ENCODE data around the gene PLEKHH1. TPM values are rescaled to one million over a fixed set of nuclear protein-coding genes. Genes with fewer than 3 reads are reported as not detected.

Gene PLEKHH1
- total and polyA plus RNA-seq, 2 donors (not counting 1 experiment from before 2014, with no cell fraction given): 0.10 to 0.33 TPM

GRCh38 chr14:67574156-67574555 lies 41.1 kb downstream of the PLEKHH1 start:
- Histone ChIP-seq H3K4me1 (ENCODE audit: control insufficient read depth, extremely low read depth, insufficient read depth, low read length) (no peaks in the 10 kb centered on the region), H3K79me2 (ENCODE audit: control insufficient read depth, insufficient read depth, low read length) (no peaks in the 10 kb centered on the region), H3K27me3 (ENCODE audit: control insufficient read depth, insufficient read depth, low read length) (no peaks in the 10 kb centered on the region), H3K9me3 (ENCODE audit: control insufficient read depth, insufficient read depth, low read depth, low read length) (no peaks in the 10 kb centered on the region), H2AFZ (ENCODE audit: low read length) (no peak overlapping the region), H3K4me3 (replicated peaks in 1 of 4; ENCODE audit: control extremely low read depth in 1 of 4, insufficient read depth in 1 of 4, low read depth in 3 of 4, low read length in 4 of 4) (no peak overlapping the region), H4K20me1 (ENCODE audit: control insufficient read depth, extremely low read depth, insufficient read depth, low read length) (no peaks in the 10 kb centered on the region), H3K27ac (ENCODE audit: insufficient read depth, low read length) (no peak overlapping the region), H3K36me3 (ENCODE audit: control insufficient read depth, insufficient read depth, low read length) (no peaks in the 10 kb centered on the region), H3K4me2 (ENCODE audit: extremely low read depth, insufficient read depth, low read length) (no peak overlapping the region), H3K9ac (ENCODE audit: insufficient read depth, low read length) (no peak overlapping the region)
- no peak for DNase-seq (ENCODE audit: low read depth in 2 of 2)
- TF ChIP-seq CTCF (conservative IDR thresholded peaks at IDR 0.05 in 1 of 2, IDR thresholded peaks at IDR 0.05 in 1 of 2; ENCODE audit: low read depth in 1 of 2, low read length in 2 of 2) (no peak), EZH2 (IDR thresholded peaks at IDR 0.05; ENCODE audit: low read length, missing control alignments) (no peak)

- Histone ChIP-seq H3K9ac (ENCODE audit: insufficient read depth, low read length) (no peak overlapping the region), H3K4me1 (ENCODE audit: control insufficient read depth, extremely low read depth, insufficient read depth, low read length) (no peaks in the 10 kb centered on the region), H3K4me2 (ENCODE audit: extremely low read depth, insufficient read depth, low read length) (no peak overlapping the region), H3K4me3 (replicated peaks in 1 of 4; ENCODE audit: control extremely low read depth in 1 of 4, insufficient read depth in 1 of 4, low read depth in 3 of 4, low read length in 4 of 4) (no peak overlapping the region), H3K9me3 (ENCODE audit: control insufficient read depth, insufficient read depth, low read depth, low read length) (no peaks in the 10 kb centered on the region), H3K27ac (ENCODE audit: insufficient read depth, low read length) (no peak overlapping the region), H4K20me1 (ENCODE audit: control insufficient read depth, extremely low read depth, insufficient read depth, low read length) (no peaks in the 10 kb centered on the region), H3K27me3 (ENCODE audit: control insufficient read depth, insufficient read depth, low read length) (no peaks in the 10 kb centered on the region), H3K36me3 (ENCODE audit: control insufficient read depth, insufficient read depth, low read length) (no peaks in the 10 kb centered on the region), H2AFZ (ENCODE audit: low read length) (no peak overlapping the region), H3K79me2 (ENCODE audit: control insufficient read depth, insufficient read depth, low read length) (no peaks in the 10 kb centered on the region)
- no peak for TF ChIP-seq CTCF (conservative IDR thresholded peaks at IDR 0.05 in 1 of 2, IDR thresholded peaks at IDR 0.05 in 1 of 2; ENCODE audit: low read depth in 1 of 2, low read length in 2 of 2)
- TF ChIP-seq EZH2 (IDR thresholded peaks at IDR 0.05; ENCODE audit: low read length, missing control alignments): no peak
- DNase-seq (ENCODE audit: low read depth in 2 of 2): no peak
Observed at GRCh38 chr14:67574806-67575205, 41.7 kb downstream of the PLEKHH1 start.

GRCh38 chr14:67575684-67576083 lies 42.6 kb downstream of the PLEKHH1 start:
- TF ChIP-seq EZH2 (IDR thresholded peaks at IDR 0.05; ENCODE audit: low read length, missing control alignments) (no peak), CTCF (conservative IDR thresholded peaks at IDR 0.05 in 1 of 2, IDR thresholded peaks at IDR 0.05 in 1 of 2; ENCODE audit: low read depth in 1 of 2, low read length in 2 of 2) (no peak)

More at GRCh38 chr14:67575684-67576083, 42.6 kb downstream of the PLEKHH1 start:
- Histone ChIP-seq H3K27me3 (ENCODE audit: control insufficient read depth, insufficient read depth, low read length) (no peaks in the 10 kb centered on the region), H3K9ac (ENCODE audit: insufficient read depth, low read length) (no peak overlapping the region), H3K4me1 (ENCODE audit: control insufficient read depth, extremely low read depth, insufficient read depth, low read length) (no peaks in the 10 kb centered on the region), H4K20me1 (ENCODE audit: control insufficient read depth, extremely low read depth, insufficient read depth, low read length) (no peaks in the 10 kb centered on the region), H3K79me2 (ENCODE audit: control insufficient read depth, insufficient read depth, low read length) (no peaks in the 10 kb centered on the region), H3K36me3 (ENCODE audit: control insufficient read depth, insufficient read depth, low read length) (no peaks in the 10 kb centered on the region), H2AFZ (ENCODE audit: low read length) (no peak overlapping the region), H3K9me3 (ENCODE audit: control insufficient read depth, insufficient read depth, low read depth, low read length) (no peaks in the 10 kb centered on the region), H3K4me3 (replicated peaks in 1 of 4; ENCODE audit: control extremely low read depth in 1 of 4, insufficient read depth in 1 of 4, low read depth in 3 of 4, low read length in 4 of 4) (no peak overlapping the region), H3K27ac (ENCODE audit: insufficient read depth, low read length) (no peak overlapping the region), H3K4me2 (ENCODE audit: extremely low read depth, insufficient read depth, low read length) (no peak overlapping the region)
- DNase-seq (ENCODE audit: low read depth in 2 of 2): peak in 1 of 2 donors; percentile 8
